Natural killer cell (primary cell): Measurements from ENCODE around the gene DOCK2. TPM values are rescaled to one million over a fixed set of nuclear protein-coding genes. Genes with fewer than 3 reads are reported as not detected.

Source experiments
- ATAC-seq, 3 donors: fragments of 150-1000 bp in 2 of 3; fragments of 200-7000 bp in 1 of 3; cut with Tn5 transposase; 1 replicate in 1 of 3; 2 replicates in 2 of 3; pipeline ENCODE4 v1.10.0; 2021; ENCODE audit warnings: mild to moderate bottlenecking in 2 of 3, moderate library complexity in 2 of 3
- DNase-seq, 2 donors: peaks; one replicate each; pipeline versions ENCODE4 v3.0.0 to v3.0.0-alpha.2; 2013 to 2021; ENCODE audit warnings: mixed read lengths in 1 of 2
- H3K27ac ChIP-seq: one replicate; pipeline ENCODE4 v1.5.1; 2013; ENCODE audit warnings: mild to moderate bottlenecking, low read length
- H3K27me3 ChIP-seq: one replicate; pipeline ENCODE4 v1.6.1; 2013; ENCODE audit warnings: low read length; ENCODE audit not compliant: control insufficient read depth, insufficient read depth
- H3K36me3 ChIP-seq: one replicate; pipeline ENCODE4 v1.6.1; 2013; ENCODE audit warnings: low read length; ENCODE audit not compliant: control insufficient read depth, insufficient read depth
- H3K4me1 ChIP-seq: one replicate; pipeline ENCODE4 v1.6.1; 2013; ENCODE audit warnings: low read length; ENCODE audit not compliant: control insufficient read depth, insufficient read depth
- H3K4me3 ChIP-seq: one replicate; pipeline ENCODE4 v1.5.1; 2013; ENCODE audit warnings: low read length
- H3K9me3 ChIP-seq: one replicate; pipeline ENCODE4 v1.6.1; 2013; ENCODE audit warnings: low read length; ENCODE audit not compliant: control insufficient read depth, insufficient read depth
- H3K27ac Mint-ChIP-seq, 2 donors: one replicate each; pipeline ENCODE4 v1.8.0; 2022; ENCODE audit warnings: mild to moderate bottlenecking in 2 of 2, mixed read lengths in 2 of 2, moderate library complexity in 1 of 2
- H3K27me3 Mint-ChIP-seq, 2 donors: one replicate each; pipeline ENCODE4 v1.8.0; 2022; ENCODE audit warnings: low read depth in 2 of 2, mixed read lengths in 2 of 2
- H3K36me3 Mint-ChIP-seq: one replicate; pipeline ENCODE4 v1.8.0; 2022; ENCODE audit warnings: mixed read lengths
- H3K4me1 Mint-ChIP-seq, 2 donors: one replicate each; pipeline ENCODE4 v1.8.0; 2022; ENCODE audit warnings: mixed read lengths in 2 of 2
- H3K4me3 Mint-ChIP-seq: one replicate; pipeline ENCODE4 v1.8.0; 2022; ENCODE audit warnings: mild to moderate bottlenecking, moderate library complexity, mixed read lengths
- H3K9me3 Mint-ChIP-seq, 2 donors: one replicate each; pipeline ENCODE4 v1.8.0; 2022; ENCODE audit warnings: mixed read lengths in 2 of 2
- CTCF ChIP-seq: fragments of 200-600 bp; IDR thresholded peaks from one replicate; pipeline ENCODE4 v1.8.0; 2022; ENCODE audit warnings: antibody characterized with exemption
- WGBS: methylation state at CpG from one replicate; pipeline ENCODE4 v1.1.7; 2013; ENCODE audit warnings: missing lambda C conversion rate; ENCODE audit not compliant: insufficient coverage; 5-methylcytosine and 5-hydroxymethylcytosine counted together
- intact Hi-C: fragments of 100-400 bp; cut with micrococcal nuclease; formaldehyde crosslinking; loops from one replicate; pipeline ENCODE4 v1.14.2; 2022
- total RNA-seq, 4 donors: library from RNA; stranded (reverse); fragments of 120-200 nt in 1 of 4; gene quantifications; one replicate each; pipeline versions ENCODE4 v1.2.3 to v1.2.4, GENCODE V29; 2013 to 2022

The DOCK2 gene
- total RNA-seq, 3 donors from 2014 or later (not counting 1 experiment from before 2014, with no cell fraction given), result 317 to 361 (median 320) TPM

GRCh38 chr5:169939731-169940130 lies 302.7 kb downstream of the DOCK2 start:
- TF ChIP-seq CTCF, result no peak
- no peaks in the 10 kb centered on the region for H3K9me3 ChIP-seq
- peaks cover 20% of the 10 kb centered on the region for H3K4me1 ChIP-seq
- H3K4me3 Mint-ChIP-seq, result no peak overlapping the region
- no peaks in the 10 kb centered on the region for H3K27me3 ChIP-seq
- intact Hi-C loops, result no loop called here
- no peak for DNase-seq
- peaks cover 29 to 50% of the 10 kb centered on the region in 2 donors for H3K4me1 Mint-ChIP-seq
- no peak overlapping the region for H3K4me3 ChIP-seq
- H3K27me3 Mint-ChIP-seq, result no peaks in the 10 kb centered on the region
- H3K27ac Mint-ChIP-seq, result no peak overlapping the region
- H3K9me3 Mint-ChIP-seq, result no peaks in the 10 kb centered on the region
- H3K27ac ChIP-seq, result no peak overlapping the region
- no peak for ATAC-seq
- no peaks in the 10 kb centered on the region for H3K36me3 ChIP-seq
- 88% methylated on average over 2 of the region's 2 CpGs for WGBS
- no peaks in the 10 kb centered on the region for H3K36me3 Mint-ChIP-seq

- no peaks in the 10 kb centered on the region for H3K36me3 ChIP-seq
- intact Hi-C loops, result no loop called here
- H3K27ac Mint-ChIP-seq, result peak overlapping the region in 1 of 2 donors; percentile 66
Measured at GRCh38 chr5:169941542-169941941, 304.5 kb downstream of the DOCK2 start.

DNA sequence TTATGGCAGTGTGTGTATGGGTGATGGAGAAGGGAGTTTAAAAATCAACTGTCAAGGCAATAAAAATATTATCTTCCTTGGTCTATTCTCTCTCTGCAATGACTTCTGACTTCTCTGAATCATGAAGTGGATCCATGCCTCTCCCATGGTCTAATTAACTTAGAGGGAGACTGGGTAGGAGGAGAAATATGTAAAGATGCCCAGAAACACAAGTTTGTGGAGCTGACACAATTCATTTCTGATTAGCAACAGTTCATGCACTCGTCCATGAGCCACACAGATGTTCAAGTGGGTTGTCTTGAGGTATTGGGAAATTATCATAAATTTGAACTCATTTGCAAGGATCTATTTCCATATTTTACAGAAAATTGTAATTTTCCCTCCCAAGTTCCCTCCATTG lies 305.1 kb downstream of the DOCK2 start:
- no peak overlapping the region for H3K4me3 Mint-ChIP-seq
- Histone ChIP-seq H3K36me3 (no peaks in the 10 kb centered on the region), H3K4me3 (no peak overlapping the region), H3K9me3 (no peaks in the 10 kb centered on the region), H3K27me3 (no peaks in the 10 kb centered on the region), H3K27ac (no peak overlapping the region), H3K4me1 (peaks cover 12% of the 10 kb centered on the region)
- peak overlapping the region in 1 of 2 donors; percentile 66 for H3K27ac Mint-ChIP-seq
- no peaks in the 10 kb centered on the region for H3K36me3 Mint-ChIP-seq
- H3K27me3 Mint-ChIP-seq, result no peaks in the 10 kb centered on the region
- H3K9me3 Mint-ChIP-seq, result no peaks in the 10 kb centered on the region
- WGBS, result 91% methylated on average over 1 of the region's 1 CpG
- DNase-seq (no peak), ATAC-seq (no peak)
- H3K4me1 Mint-ChIP-seq, result peaks cover 37 to 57% of the 10 kb centered on the region in 2 donors
- TF ChIP-seq CTCF, result no peak
- intact Hi-C loops, result no loop called here

More at GRCh38 chr5:169941542-169941941, 304.5 kb downstream of the DOCK2 start:
- no peaks in the 10 kb centered on the region for H3K9me3 ChIP-seq
- 96% methylated on average over 7 of the region's 7 CpGs for WGBS
- Mint-ChIP-seq H3K27me3 (no peaks in the 10 kb centered on the region), H3K9me3 (no peaks in the 10 kb centered on the region), H3K36me3 (no peaks in the 10 kb centered on the region), H3K4me3 (no peak overlapping the region), H3K4me1 (peaks cover 31 to 52% of the 10 kb centered on the region in 2 donors)
- ATAC-seq, result no peak
- H3K4me1 ChIP-seq, result peaks cover 12% of the 10 kb centered on the region
- TF ChIP-seq CTCF, result no peak
- H3K27me3 ChIP-seq, result no peaks in the 10 kb centered on the region
- no peak overlapping the region for H3K27ac ChIP-seq
- no peak overlapping the region for H3K4me3 ChIP-seq
- no peak for DNase-seq

- ATAC-seq (no peak), DNase-seq (no peak)
- Mint-ChIP-seq H3K4me3 (no peak overlapping the region), H3K4me1 (peaks cover 37 to 57% of the 10 kb centered on the region in 2 donors), H3K36me3 (no peaks in the 10 kb centered on the region), H3K9me3 (no peaks in the 10 kb centered on the region), H3K27me3 (no peaks in the 10 kb centered on the region), H3K27ac (peak overlapping the region in 1 of 2 donors; percentile 73)
- TF ChIP-seq CTCF, result no peak
- WGBS, result 98% methylated on average over 4 of the region's 4 CpGs
- intact Hi-C loops, result no loop called here
- no peaks in the 10 kb centered on the region for H3K36me3 ChIP-seq
- H3K4me3 ChIP-seq, result no peak overlapping the region
- H3K27ac ChIP-seq, result no peak overlapping the region
- peaks cover 12% of the 10 kb centered on the region for H3K4me1 ChIP-seq
- no peaks in the 10 kb centered on the region for H3K27me3 ChIP-seq
- H3K9me3 ChIP-seq, result no peaks in the 10 kb centered on the region
Measured at GRCh38 chr5:169943026-169943425, 306.0 kb downstream of the DOCK2 start.
